Esophagus muscularis mucosa (tissue), 4 donors: ENCODE measurements around the gene ABCA2. TPM values are rescaled to one million over a fixed set of nuclear protein-coding genes. Genes with fewer than 3 reads are reported as not detected.

Experiments
- DNase-seq: peaks from one replicate; pipeline ENCODE4 v3.0.0-alpha.2; 2017; ENCODE audit errors: extremely low spot score
- H3K27ac ChIP-seq, 4 donors: fragments of 200-600 bp; sonication (generic); replicated peaks in 1 of 4; 1 replicate in 3 of 4; 2 replicates in 1 of 4; pipeline ENCODE4 v1.5.1; 2016 to 2019; ENCODE audit warnings: mild to moderate bottlenecking in 1 of 4
- H3K27me3 ChIP-seq, 4 donors: fragments of 200-600 bp; sonication (generic); one replicate each; pipeline versions ENCODE4 v1.5.1 to v1.6.0; 2016 to 2019
- H3K36me3 ChIP-seq, 4 donors: fragments of 200-600 bp; sonication (generic); one replicate each; pipeline ENCODE4 v1.5.1; 2016 to 2019
- H3K4me1 ChIP-seq, 4 donors: fragments of 200-600 bp; sonication (generic); one replicate each; pipeline ENCODE4 v1.5.1; 2016 to 2019
- H3K4me3 ChIP-seq, 4 donors: fragments of 200-600 bp; sonication (generic); 1 replicate in 2 of 4; 2 replicates in 2 of 4; pipeline ENCODE4 v1.5.1; 2016 to 2019; ENCODE audit warnings: mild to moderate bottlenecking in 4 of 4, moderate library complexity in 1 of 4
- H3K9me3 ChIP-seq, 4 donors: fragments of 200-600 bp; sonication (generic); 1 replicate in 3 of 4; 2 replicates in 1 of 4; pipeline ENCODE4 v1.5.1; 2016 to 2019
- CTCF ChIP-seq, 3 experiments: fragments of 200-600 bp in 2 of 3; fragments of 450-650 bp in 1 of 3; sonication (generic) in 2 of 3; IDR thresholded peaks; one replicate each; pipeline ENCODE4 v1.5.1; 2017 to 2019; ENCODE audit warnings: antibody characterized with exemption in 3 of 3, mild to moderate bottlenecking in 2 of 3, moderate library complexity in 1 of 3
- EP300 ChIP-seq: sonication (generic); formaldehyde crosslinking; IDR thresholded peaks from one replicate; pipeline ENCODE4 v1.6.1; 2017; ENCODE audit warnings: antibody characterized with exemption
- POLR2A ChIP-seq: fragments of 450-650 bp; IDR thresholded peaks from one replicate; pipeline ENCODE4 v1.6.1; 2017; ENCODE audit warnings: antibody characterized with exemption, moderate library complexity, mild to moderate bottlenecking, low read depth
- POLR2AphosphoS5 ChIP-seq, 2 donors: sonication (generic); formaldehyde crosslinking; IDR thresholded peaks; one replicate each; pipeline ENCODE4 v1.6.1; 2017; ENCODE audit warnings: antibody characterized with exemption in 2 of 2
- WGBS: methylation state at CpG from one replicate; pipeline ENCODE4 v1.1.5; 2018; 5-methylcytosine and 5-hydroxymethylcytosine counted together
- intact Hi-C: fragments of 100-400 bp; cut with DNase I; formaldehyde crosslinking; loops from one replicate; pipeline ENCODE4 v1.15.1; 2023
- total RNA-seq, 4 donors: library from RNA; depleted of rRNA; stranded (reverse); fragments of >200 nt; gene quantifications; one replicate each; pipeline versions ENCODE4 v1.1.0 to v1.2.1, GENCODE V29; 2016

ABCA2 gene
- total RNA-seq, 4 donors from 2014 or later = 17.4 to 30.9 (median 21.6) TPM

- intact Hi-C loops = no loop called here
- DNase-seq = no peak
- 100% methylated on average over 1 of the region's 25 CpGs for WGBS
Measured at GRCh38 chr9:137015540-137015930, 12.5 kb downstream of the ABCA2 start.

GRCh38 chr9:137014776-137015539 lies 13.1 kb downstream of the ABCA2 start:
- DNase-seq = no peak
- peaks cover 31 to 95% (median 88%) of the 10 kb centered on the region in 4 donors for H3K36me3 ChIP-seq
- H3K27ac ChIP-seq = no peak overlapping the region
- intact Hi-C loops = no loop called here
- H3K4me1 ChIP-seq = no peaks in the 10 kb centered on the region
- no peak overlapping the region for H3K4me3 ChIP-seq
- TF ChIP-seq EP300 = no peak
- TF ChIP-seq POLR2AphosphoS5 (IDR thresholded peaks at IDR 0.05) = no peak
- no peak for TF ChIP-seq POLR2A
- TF ChIP-seq CTCF (IDR thresholded peaks at IDR 0.05) = no peak
- no peaks in the 10 kb centered on the region for H3K9me3 ChIP-seq
- WGBS = 95% methylated on average over 27 of the region's 36 CpGs
- no peaks in the 10 kb centered on the region for H3K27me3 ChIP-seq

More at GRCh38 chr9:137015540-137015930, 12.5 kb downstream of the ABCA2 start:
- Histone ChIP-seq H3K27ac (no peak overlapping the region), H3K27me3 (no peaks in the 10 kb centered on the region), H3K9me3 (no peaks in the 10 kb centered on the region), H3K36me3 (peaks cover 31 to 95% (median 89%) of the 10 kb centered on the region in 4 donors), H3K4me1 (no peaks in the 10 kb centered on the region), H3K4me3 (no peak overlapping the region)
- TF ChIP-seq POLR2A (no peak), CTCF (IDR thresholded peaks at IDR 0.05) (no peak), POLR2AphosphoS5 (IDR thresholded peaks at IDR 0.05) (no peak), EP300 (no peak)

GRCh38 chr9:137014166-137014565 lies 13.9 kb downstream of the ABCA2 start:
- intact Hi-C loops = no loop called here
- Histone ChIP-seq H3K36me3 (peaks cover 31 to 98% (median 90%) of the 10 kb centered on the region in 4 donors), H3K4me3 (no peak overlapping the region), H3K27me3 (no peaks in the 10 kb centered on the region), H3K27ac (no peak overlapping the region), H3K4me1 (no peaks in the 10 kb centered on the region), H3K9me3 (no peaks in the 10 kb centered on the region)
- WGBS = 96% methylated on average over 21 of the region's 23 CpGs
- DNase-seq = no peak
- TF ChIP-seq POLR2A (no peak), EP300 (no peak), POLR2AphosphoS5 (IDR thresholded peaks at IDR 0.05) (no peak), CTCF (IDR thresholded peaks at IDR 0.05) (no peak)

GRCh38 chr9:137013571-137013940 lies 14.5 kb downstream of the ABCA2 start:
- no peak for DNase-seq
- WGBS = 92% methylated on average over 18 of the region's 20 CpGs
- no peaks in the 10 kb centered on the region for H3K9me3 ChIP-seq
- peaks cover 31 to 98% (median 89%) of the 10 kb centered on the region in 4 donors for H3K36me3 ChIP-seq
- no peaks in the 10 kb centered on the region for H3K4me1 ChIP-seq
- H3K27ac ChIP-seq = no peak overlapping the region
- H3K27me3 ChIP-seq = no peaks in the 10 kb centered on the region
- TF ChIP-seq EP300 = no peak
- intact Hi-C loops = no loop called here
- H3K4me3 ChIP-seq = no peak overlapping the region

- TF ChIP-seq POLR2AphosphoS5 (IDR thresholded peaks at IDR 0.05) = no peak
- TF ChIP-seq CTCF (IDR thresholded peaks at IDR 0.05) = no peak
- TF ChIP-seq POLR2A = no peak
- no peak for TF ChIP-seq EP300
- no peak for DNase-seq
- Histone ChIP-seq H3K27me3 (no peaks in the 10 kb centered on the region), H3K9me3 (no peaks in the 10 kb centered on the region), H3K36me3 (peaks cover 31 to 98% (median 93%) of the 10 kb centered on the region in 4 donors), H3K4me1 (peaks cover 0 to 1% (median under 1%) of the 10 kb centered on the region in 4 donors), H3K4me3 (no peak overlapping the region), H3K27ac (no peak overlapping the region)
- WGBS = 89% methylated on average over 31 of the region's 67 CpGs
- intact Hi-C loops = no loop called here
Measured at GRCh38 chr9:137012694-137013570, 15.1 kb downstream of the ABCA2 start.
